OCI-LY3 (cell line): ENCODE measurements around the gene PPIC.

Source experiments
- H2AFZ ChIP-seq: fragments of 200-600, 300-600 bp; shearing (Covaris generic); 2 replicates; pipeline ENCODE4 v1.6.0; 2014; ENCODE audit warnings: antibody characterized with exemption, low read depth, low read length
- H3K27ac ChIP-seq: fragments of 200-600, 300-600 bp; sonication (generic); 2 replicates; pipeline ENCODE4 v1.5.1; 2014; ENCODE audit warnings: mild to moderate bottlenecking, low read length, moderate library complexity, mixed read lengths
- H3K27me3 ChIP-seq: fragments of 200-600, 300-600 bp; sonication (generic); 2 replicates; pipeline ENCODE4 v1.6.1; 2014; ENCODE audit warnings: low read depth, low read length, mixed read lengths
- H3K36me3 ChIP-seq: fragments of 200-600, 300-600 bp; sonication (generic); replicated peaks from 2 replicates; pipeline ENCODE3; 2014; ENCODE audit warnings: low read depth, low read length, mixed read lengths
- H3K4me1 ChIP-seq: fragments of 300-600, 200-600 bp; sonication (generic); 2 replicates; pipeline ENCODE4 v1.6.1; 2014; ENCODE audit warnings: low read length, mixed read lengths
- H3K4me2 ChIP-seq: fragments of 200-600, 300-600 bp; sonication (generic); 2 replicates; pipeline ENCODE4 v1.6.1; 2014; ENCODE audit warnings: low read length, mixed read lengths
- H3K4me3 ChIP-seq: fragments of 300-600, 200-600 bp; sonication (generic); 2 replicates; pipeline ENCODE4 v1.5.1; 2014; ENCODE audit warnings: antibody characterized with exemption, mild to moderate bottlenecking, low read length, moderate library complexity
- H3K79me2 ChIP-seq: fragments of 300-600, 200-600 bp; shearing (Covaris generic); 2 replicates; pipeline ENCODE4 v1.6.1; 2014; ENCODE audit warnings: mild to moderate bottlenecking, low read length, mixed read lengths
- H3K9ac ChIP-seq: fragments of 300-600, 200-600 bp; shearing (Covaris generic); 2 replicates; pipeline ENCODE4 v1.6.0; 2014; ENCODE audit warnings: mild to moderate bottlenecking, low read length, moderate library complexity
- H3K9me3 ChIP-seq: fragments of 200-600, 300-600 bp; shearing (Covaris generic); 2 replicates; pipeline ENCODE4 v1.6.1; 2014; ENCODE audit warnings: low read length, mixed read lengths; ENCODE audit not compliant: insufficient read depth
- H4K20me1 ChIP-seq: fragments of 200-600, 300-600 bp; sonication (generic); 2 replicates; pipeline ENCODE4 v1.6.1; 2016; ENCODE audit warnings: low read length, mixed read lengths; ENCODE audit not compliant: insufficient read depth
- EZH2phosphoT487 ChIP-seq: fragments of 200-600 bp; shearing (Covaris generic); IDR thresholded peaks from 2 replicates; pipeline ENCODE4 v1.6.1; 2018; ENCODE audit warnings: antibody characterized with exemption, mixed run types, low read depth
- TF ChIP-seq, protein P1 (sequence below): fragments of 200-600, 300-600 bp; sonication (generic); IDR thresholded peaks from 2 replicates; pipeline ENCODE4 v1.5.1; 2014; ENCODE audit warnings: antibody characterized with exemption, low read length, low read depth

PPIC gene

DNA sequence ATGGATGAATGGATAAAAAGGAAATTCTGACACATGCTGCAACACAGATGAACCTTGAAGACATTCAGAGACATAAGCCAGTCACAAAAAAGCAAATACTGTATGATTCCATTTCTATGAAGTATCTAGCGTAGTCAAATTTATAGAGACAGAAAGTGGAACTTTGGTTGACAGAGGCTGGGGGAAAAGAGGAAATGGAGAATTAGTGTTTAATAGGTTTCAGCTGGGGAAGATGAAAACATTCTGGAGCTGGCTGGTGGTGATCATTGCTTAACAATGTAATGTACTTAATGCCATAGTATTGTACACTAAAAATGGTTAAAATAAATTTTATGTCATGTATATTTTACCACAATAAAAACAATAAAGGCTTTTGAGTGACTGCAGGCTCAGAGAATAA is 24.2 kb downstream of the PPIC start:
- Histone ChIP-seq H3K4me2 (peak overlapping the region; percentile 57), H3K9ac (no peak overlapping the region), H3K79me2 (no peaks in the 10 kb centered on the region), H3K36me3 (peaks cover 8% of the 10 kb centered on the region), H3K9me3 (no peaks in the 10 kb centered on the region), H3K27ac (peak overlapping the region; percentile 34; the same call in 1 of the 2 replicates), H3K4me3 (no peak overlapping the region; the same call in none of the 2 replicates), H3K4me1 (peaks cover 11% of the 10 kb centered on the region), H3K27me3 (no peaks in the 10 kb centered on the region), H2AFZ (no peak overlapping the region), H4K20me1 (no peaks in the 10 kb centered on the region)
- no peak for TF ChIP-seq EZH2phosphoT487
- TF ChIP-seq, protein P1, sequence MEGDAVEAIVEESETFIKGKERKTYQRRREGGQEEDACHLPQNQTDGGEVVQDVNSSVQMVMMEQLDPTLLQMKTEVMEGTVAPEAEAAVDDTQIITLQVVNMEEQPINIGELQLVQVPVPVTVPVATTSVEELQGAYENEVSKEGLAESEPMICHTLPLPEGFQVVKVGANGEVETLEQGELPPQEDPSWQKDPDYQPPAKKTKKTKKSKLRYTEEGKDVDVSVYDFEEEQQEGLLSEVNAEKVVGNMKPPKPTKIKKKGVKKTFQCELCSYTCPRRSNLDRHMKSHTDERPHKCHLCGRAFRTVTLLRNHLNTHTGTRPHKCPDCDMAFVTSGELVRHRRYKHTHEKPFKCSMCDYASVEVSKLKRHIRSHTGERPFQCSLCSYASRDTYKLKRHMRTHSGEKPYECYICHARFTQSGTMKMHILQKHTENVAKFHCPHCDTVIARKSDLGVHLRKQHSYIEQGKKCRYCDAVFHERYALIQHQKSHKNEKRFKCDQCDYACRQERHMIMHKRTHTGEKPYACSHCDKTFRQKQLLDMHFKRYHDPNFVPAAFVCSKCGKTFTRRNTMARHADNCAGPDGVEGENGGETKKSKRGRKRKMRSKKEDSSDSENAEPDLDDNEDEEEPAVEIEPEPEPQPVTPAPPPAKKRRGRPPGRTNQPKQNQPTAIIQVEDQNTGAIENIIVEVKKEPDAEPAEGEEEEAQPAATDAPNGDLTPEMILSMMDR = no peak

DNA sequence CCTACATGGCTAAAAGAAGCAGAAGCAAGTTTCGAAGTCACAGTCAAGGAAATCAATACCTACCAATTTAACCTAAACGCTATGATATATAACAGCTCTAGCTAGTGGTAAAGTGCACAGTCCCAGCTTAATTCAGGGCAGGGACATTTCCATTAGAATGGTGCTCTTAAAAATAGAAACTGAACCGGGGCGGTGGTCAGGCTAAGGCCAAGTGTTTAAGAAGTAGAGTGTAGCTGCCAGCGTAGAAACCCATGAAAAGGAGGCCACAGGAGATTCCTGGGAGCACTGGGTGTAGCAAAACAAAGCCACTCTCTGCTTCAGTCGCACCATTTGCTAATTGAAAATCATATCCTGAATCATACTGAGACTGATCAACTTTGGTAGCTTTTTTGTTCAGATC is 28.8 kb downstream of the PPIC start:
- H3K36me3 ChIP-seq = peaks cover 8% of the 10 kb centered on the region
- peaks cover 9% of the 10 kb centered on the region for H3K4me1 ChIP-seq
- no peaks in the 10 kb centered on the region for H3K79me2 ChIP-seq
- H3K27me3 ChIP-seq = no peaks in the 10 kb centered on the region
- H3K4me3 ChIP-seq = no peak overlapping the region
- H3K4me2 ChIP-seq = no peak overlapping the region
- H3K9ac ChIP-seq = no peak overlapping the region
- H2AFZ ChIP-seq = no peak overlapping the region
- no peaks in the 10 kb centered on the region for H4K20me1 ChIP-seq
- H3K9me3 ChIP-seq = no peaks in the 10 kb centered on the region
- H3K27ac ChIP-seq = no peak overlapping the region
- TF ChIP-seq, protein P1 = no peak
- no peak for TF ChIP-seq EZH2phosphoT487

DNA sequence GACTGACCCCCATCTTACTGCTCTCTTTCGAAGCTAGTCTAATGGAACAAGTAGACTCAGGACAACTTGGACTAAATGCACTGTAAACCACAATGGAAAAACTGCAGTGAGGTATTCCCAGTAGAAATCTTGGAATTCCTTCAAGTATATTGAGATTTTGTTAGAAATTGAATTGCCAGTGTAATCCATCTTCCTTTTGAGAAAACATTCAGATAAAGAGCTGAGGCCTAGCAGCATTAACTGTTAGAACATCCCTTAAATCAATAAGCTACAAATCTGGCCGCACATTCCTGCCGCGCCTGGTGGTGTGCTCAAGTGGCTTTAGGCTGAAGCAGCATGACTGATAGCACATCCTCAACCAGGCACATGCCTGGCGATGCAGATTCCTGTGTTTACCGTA is 29.3 kb downstream of the PPIC start:
- Histone ChIP-seq H3K9me3 (no peaks in the 10 kb centered on the region), H3K79me2 (no peaks in the 10 kb centered on the region), H3K27ac (no peak overlapping the region), H3K9ac (no peak overlapping the region), H2AFZ (no peak overlapping the region), H3K4me2 (no peak overlapping the region), H3K36me3 (peaks cover 8% of the 10 kb centered on the region), H3K27me3 (no peaks in the 10 kb centered on the region), H3K4me1 (peaks cover 3% of the 10 kb centered on the region), H4K20me1 (no peaks in the 10 kb centered on the region), H3K4me3 (no peak overlapping the region)
- TF ChIP-seq EZH2phosphoT487 = no peak
- TF ChIP-seq, protein P1 = no peak

DNA sequence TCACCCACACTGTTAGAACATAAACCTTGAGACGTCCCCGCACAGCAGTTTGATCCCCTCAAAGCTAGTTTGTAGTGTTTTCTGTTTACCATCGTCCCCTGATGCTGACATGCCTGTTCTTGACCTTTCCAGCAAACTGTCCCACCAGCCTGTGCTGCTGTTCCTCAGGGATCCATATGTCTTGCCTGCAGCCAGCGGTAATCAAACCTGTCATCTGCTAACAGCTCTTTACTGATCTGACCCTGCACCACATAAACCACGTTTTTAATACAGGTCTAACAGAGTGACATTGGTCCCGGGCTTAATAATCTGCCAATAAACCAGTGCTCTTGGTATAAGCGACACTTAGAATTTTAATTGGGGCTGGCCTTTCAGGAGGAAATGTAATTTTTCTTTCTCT is 34.7 kb downstream of the PPIC start:
- H3K4me3 ChIP-seq = no peak overlapping the region
- no peak overlapping the region for H3K4me2 ChIP-seq
- no peaks in the 10 kb centered on the region for H3K9me3 ChIP-seq
- no peak overlapping the region for H2AFZ ChIP-seq
- no peak overlapping the region for H3K9ac ChIP-seq
- H3K4me1 ChIP-seq = peaks cover 25% of the 10 kb centered on the region
- H3K27me3 ChIP-seq = no peaks in the 10 kb centered on the region
- no peaks in the 10 kb centered on the region for H3K79me2 ChIP-seq
- no peak overlapping the region for H3K27ac ChIP-seq
- H3K36me3 ChIP-seq = no peaks in the 10 kb centered on the region
- no peaks in the 10 kb centered on the region for H4K20me1 ChIP-seq
- TF ChIP-seq EZH2phosphoT487 = no peak
- TF ChIP-seq, protein P1 = no peak
